Activated CD8-positive, alpha-beta T cell treated with anti-CD3 and anti-CD28 coated beads for 36 hours (primary cell): Measurements from ENCODE around the gene OR5T2. TPM values are rescaled to one million over a fixed set of nuclear protein-coding genes. Genes with fewer than 3 reads are reported as not detected.

ENCODE experiments used
- ATAC-seq: fragments of 200-7000 bp; cut with Tn5 transposase; one replicate; pipeline ENCODE4 v1.10.0; 2021; ENCODE audit warnings: mild to moderate bottlenecking, moderate library complexity
- CTCF ChIA-PET: fragments of 350-600 bp; sonication (Branson Sonifier 250); formaldehyde crosslinking; loops from one replicate; lab custom pipeline; 2021; ENCODE audit warnings: antibody characterized with exemption; lab: Charles Lee
- POLR2A ChIA-PET: fragments of 350-600 bp; sonication (Branson Sonifier 250); formaldehyde crosslinking; loops from one replicate; lab custom pipeline; 2021; ENCODE audit warnings: antibody characterized with exemption; lab: Charles Lee
- DNase-seq: peaks from one replicate; pipeline ENCODE4 v3.0.0-alpha.2; 2020
- H3K27ac Mint-ChIP-seq: one replicate; pipeline ENCODE4 v1.8.0; 2021; ENCODE audit warnings: mild to moderate bottlenecking, mixed read lengths
- H3K27me3 Mint-ChIP-seq: one replicate; pipeline ENCODE4 v1.8.0; 2021; ENCODE audit warnings: mixed read lengths
- H3K36me3 Mint-ChIP-seq: one replicate; pipeline ENCODE4 v1.8.0; 2021; ENCODE audit warnings: low read depth, mixed read lengths
- H3K4me1 Mint-ChIP-seq: one replicate; pipeline ENCODE4 v1.8.0; 2021; ENCODE audit warnings: low read depth, mixed read lengths
- H3K4me3 Mint-ChIP-seq: one replicate; pipeline ENCODE4 v1.8.0; 2021; ENCODE audit warnings: mild to moderate bottlenecking, moderate library complexity, mixed read lengths
- H3K9me3 Mint-ChIP-seq: one replicate; pipeline ENCODE4 v1.8.0; 2021; ENCODE audit warnings: mixed read lengths
- intact Hi-C: fragments of 100-400 bp; cut with micrococcal nuclease; formaldehyde crosslinking; loops from one replicate; pipeline ENCODE4 v1.10.0; 2022
- total RNA-seq, 2 experiments: library from RNA; stranded (reverse); gene quantifications; one replicate each; pipeline ENCODE4 v1.2.3, GENCODE V29; 2021
- TF ChIP-seq, protein P1 (sequence below): fragments of 200-600 bp; IDR thresholded peaks from one replicate; pipeline ENCODE4 v1.8.0; 2022; ENCODE audit warnings: antibody characterized with exemption, mild to moderate bottlenecking

Gene OR5T2
- total RNA-seq, 2 experiments from 2014 or later = not detected

GRCh38 chr11:56207790-56208189 is 26.3 kb downstream of the OR5T2 start:
- TF ChIP-seq, protein P1, sequence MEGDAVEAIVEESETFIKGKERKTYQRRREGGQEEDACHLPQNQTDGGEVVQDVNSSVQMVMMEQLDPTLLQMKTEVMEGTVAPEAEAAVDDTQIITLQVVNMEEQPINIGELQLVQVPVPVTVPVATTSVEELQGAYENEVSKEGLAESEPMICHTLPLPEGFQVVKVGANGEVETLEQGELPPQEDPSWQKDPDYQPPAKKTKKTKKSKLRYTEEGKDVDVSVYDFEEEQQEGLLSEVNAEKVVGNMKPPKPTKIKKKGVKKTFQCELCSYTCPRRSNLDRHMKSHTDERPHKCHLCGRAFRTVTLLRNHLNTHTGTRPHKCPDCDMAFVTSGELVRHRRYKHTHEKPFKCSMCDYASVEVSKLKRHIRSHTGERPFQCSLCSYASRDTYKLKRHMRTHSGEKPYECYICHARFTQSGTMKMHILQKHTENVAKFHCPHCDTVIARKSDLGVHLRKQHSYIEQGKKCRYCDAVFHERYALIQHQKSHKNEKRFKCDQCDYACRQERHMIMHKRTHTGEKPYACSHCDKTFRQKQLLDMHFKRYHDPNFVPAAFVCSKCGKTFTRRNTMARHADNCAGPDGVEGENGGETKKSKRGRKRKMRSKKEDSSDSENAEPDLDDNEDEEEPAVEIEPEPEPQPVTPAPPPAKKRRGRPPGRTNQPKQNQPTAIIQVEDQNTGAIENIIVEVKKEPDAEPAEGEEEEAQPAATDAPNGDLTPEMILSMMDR = no peak
- no peaks in the 10 kb centered on the region for H3K4me1 Mint-ChIP-seq
- no peak for DNase-seq
- H3K4me3 Mint-ChIP-seq = no peak overlapping the region
- no peaks in the 10 kb centered on the region for H3K27me3 Mint-ChIP-seq
- ChIA-PET POLR2A (no interaction called here), CTCF (no interaction called here)
- H3K36me3 Mint-ChIP-seq = no peaks in the 10 kb centered on the region
- H3K9me3 Mint-ChIP-seq = peaks cover 26% of the 10 kb centered on the region
- no peak for ATAC-seq
- H3K27ac Mint-ChIP-seq = no peak overlapping the region
- intact Hi-C loops = no loop called here

DNA sequence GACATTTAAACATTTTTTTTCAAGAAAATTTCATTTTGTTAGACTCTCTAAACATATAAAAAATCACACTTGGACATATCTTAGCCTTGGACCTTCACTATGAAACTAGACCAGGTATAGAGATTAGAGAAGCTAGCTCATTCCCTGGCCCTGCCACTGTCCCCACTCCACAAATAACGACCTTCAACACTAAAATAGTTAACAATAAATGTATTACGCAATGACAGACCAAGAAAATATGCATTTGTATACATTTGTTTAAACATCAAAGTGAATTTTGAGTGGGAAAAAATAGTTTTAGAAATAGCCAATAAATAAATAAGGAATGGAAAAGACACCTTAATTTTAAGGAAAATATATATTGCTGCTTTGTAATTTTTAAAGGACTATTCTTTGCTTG is 36.7 kb downstream of the OR5T2 start:
- H3K36me3 Mint-ChIP-seq = no peaks in the 10 kb centered on the region
- intact Hi-C loops = no loop called here
- DNase-seq (no peak), ATAC-seq (no peak)
- no peaks in the 10 kb centered on the region for H3K4me1 Mint-ChIP-seq
- no peaks in the 10 kb centered on the region for H3K27me3 Mint-ChIP-seq
- ChIA-PET POLR2A (no interaction called here), CTCF (no interaction called here)
- TF ChIP-seq, protein P1 = no peak
- no peak overlapping the region for H3K4me3 Mint-ChIP-seq
- peaks cover 7% of the 10 kb centered on the region for H3K9me3 Mint-ChIP-seq
- H3K27ac Mint-ChIP-seq = no peak overlapping the region

DNA sequence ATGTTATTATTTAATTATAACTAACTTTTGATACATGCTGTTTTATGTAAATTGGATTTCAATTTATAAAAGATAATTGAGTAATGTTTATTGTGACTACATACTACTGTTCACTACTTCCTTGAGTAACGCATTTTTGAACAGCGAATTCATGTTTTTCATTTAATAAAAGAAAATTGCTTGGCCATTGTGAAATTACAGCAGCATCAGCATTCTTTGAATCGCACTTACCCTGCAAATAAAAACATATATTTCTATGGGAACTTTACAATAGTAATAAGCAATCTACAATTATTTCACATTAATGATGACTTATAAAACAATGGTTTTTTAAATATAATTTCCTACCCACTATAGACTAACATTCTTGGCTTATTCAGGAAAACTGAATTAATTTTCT is 37.4 kb downstream of the OR5T2 start:
- CTCF ChIA-PET = no interaction called here
- no peaks in the 10 kb centered on the region for H3K36me3 Mint-ChIP-seq
- ATAC-seq (no peak), DNase-seq (no peak)
- no peak overlapping the region for H3K27ac Mint-ChIP-seq
- no peaks in the 10 kb centered on the region for H3K27me3 Mint-ChIP-seq
- POLR2A ChIA-PET = no interaction called here
- H3K9me3 Mint-ChIP-seq = peaks cover 9% of the 10 kb centered on the region
- TF ChIP-seq, protein P1 = no peak
- no peak overlapping the region for H3K4me3 Mint-ChIP-seq
- intact Hi-C loops = no loop called here
- H3K4me1 Mint-ChIP-seq = no peaks in the 10 kb centered on the region

DNA sequence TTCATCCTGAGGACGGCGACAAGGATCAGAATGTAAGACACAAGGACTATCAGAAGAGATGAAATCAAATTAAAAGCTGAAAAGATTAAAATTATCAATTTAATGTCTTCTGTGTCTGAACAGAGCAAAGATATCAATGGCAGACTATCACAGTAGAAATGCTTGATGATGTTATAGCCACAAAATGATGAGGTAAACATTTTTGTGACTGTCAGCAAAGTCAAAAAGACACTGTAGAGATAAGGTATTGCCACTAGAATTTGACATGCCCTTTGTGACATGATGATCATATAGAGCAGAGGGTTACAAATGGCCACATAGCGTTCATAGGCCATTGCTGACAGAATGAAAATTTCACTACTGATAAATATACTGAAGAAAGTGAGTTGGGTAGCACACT is 45.5 kb downstream of the OR5T2 start:
- Mint-ChIP-seq H3K36me3 (no peaks in the 10 kb centered on the region), H3K4me1 (no peaks in the 10 kb centered on the region), H3K27me3 (no peaks in the 10 kb centered on the region), H3K27ac (no peak overlapping the region), H3K4me3 (no peak overlapping the region), H3K9me3 (peaks cover 28% of the 10 kb centered on the region)
- ATAC-seq (no peak), DNase-seq (no peak)
- TF ChIP-seq, protein P1 = no peak
- CTCF ChIA-PET = no interaction called here
- intact Hi-C loops = no loop called here
- POLR2A ChIA-PET = no interaction called here

GRCh38 chr11:56183459-56183858 is 50.6 kb downstream of the OR5T2 start:
- ChIA-PET POLR2A (no interaction called here), CTCF (no interaction called here)
- H3K27me3 Mint-ChIP-seq = no peaks in the 10 kb centered on the region
- peaks cover 24% of the 10 kb centered on the region for H3K9me3 Mint-ChIP-seq
- no peak overlapping the region for H3K4me3 Mint-ChIP-seq
- H3K4me1 Mint-ChIP-seq = no peaks in the 10 kb centered on the region
- DNase-seq (no peak), ATAC-seq (no peak)
- no peaks in the 10 kb centered on the region for H3K36me3 Mint-ChIP-seq
- intact Hi-C loops = no loop called here
- TF ChIP-seq, protein P1 = no peak
- no peak overlapping the region for H3K27ac Mint-ChIP-seq

Other genes with a start within 250 kb of the OR5T2 start
- not detected for gene OR5F1, start 239.6 kb downstream of the OR5T2 start, total RNA-seq
- not detected for gene OR5AS1, start 206.6 kb downstream of the OR5T2 start, total RNA-seq
- not detected for gene OR8I2, start 140.9 kb downstream of the OR5T2 start, total RNA-seq
- gene OR8H2, start 130.6 kb downstream of the OR5T2 start, total RNA-seq = not detected
- not detected for gene OR8H3, start 111.9 kb downstream of the OR5T2 start, total RNA-seq
- gene OR8J3, start 94.1 kb downstream of the OR5T2 start, total RNA-seq = not detected
- gene OR8K5, start 73.9 kb downstream of the OR5T2 start, total RNA-seq = not detected
- not detected for gene OR5J2, start 57.6 kb downstream of the OR5T2 start, total RNA-seq
- gene OR5T3, start 18.0 kb upstream of the OR5T2 start, total RNA-seq = not detected
- not detected for gene OR5T1, start 39.9 kb upstream of the OR5T2 start, total RNA-seq
- gene OR8H1, start 58.0 kb upstream of the OR5T2 start, total RNA-seq = not detected
- gene OR8K3, start 80.9 kb upstream of the OR5T2 start, total RNA-seq = not detected
- gene OR8K1, start 111.8 kb upstream of the OR5T2 start, total RNA-seq = not detected
- not detected for gene OR8J1, start 120.0 kb upstream of the OR5T2 start, total RNA-seq
- gene OR8U1, start 141.4 kb upstream of the OR5T2 start, total RNA-seq = not detected
- not detected for gene OR5AL1, start 178.4 kb upstream of the OR5T2 start, total RNA-seq
- not detected for gene OR5M3, start 239.1 kb upstream of the OR5T2 start, total RNA-seq